ENCODE measurements around the gene APOBEC3C.
"Not testable (repeated sequence)": the region's sequence is repeated elsewhere in the genome, so short reads cannot be mapped to it uniquely, and the experiment has no call there.

APOBEC3C gene

GRCh38 chr22:39066442-39067276, 52.6 kb downstream of the APOBEC3C start:
- not testable (repeated sequence) for DNase-seq

- no peak for DNase-seq
These were observed 54.2 kb downstream of the APOBEC3C start for GRCh38 chr22:39068033-39068785.

Data from NCI-H526 treated with DMSO at 0.1 percent for 48 hours (cell line).